ENCODE results near the gene CD300LF. TPM values are rescaled to one million over a fixed set of nuclear protein-coding genes. Genes with fewer than 3 reads are reported as not detected.

Gene CD300LF
- total and polyA plus RNA-seq, 2 experiments from 2014 or later, result not detected

- TF ChIP-seq ZNF462 (CRISPR knock-in tag; IDR thresholded peaks at IDR 0.05) (no peak), ZNF114 (CRISPR knock-in tag; IDR thresholded peaks at IDR 0.05) (no peak), STAT1 (IDR thresholded peaks at IDR 0.05; ENCODE audit: unreplicated experiment) (no peak), ZNF331 (CRISPR knock-in tag; IDR thresholded peaks at IDR 0.05; ENCODE audit: low read depth) (no peak)
- TF ChIP-seq, protein P1, sequence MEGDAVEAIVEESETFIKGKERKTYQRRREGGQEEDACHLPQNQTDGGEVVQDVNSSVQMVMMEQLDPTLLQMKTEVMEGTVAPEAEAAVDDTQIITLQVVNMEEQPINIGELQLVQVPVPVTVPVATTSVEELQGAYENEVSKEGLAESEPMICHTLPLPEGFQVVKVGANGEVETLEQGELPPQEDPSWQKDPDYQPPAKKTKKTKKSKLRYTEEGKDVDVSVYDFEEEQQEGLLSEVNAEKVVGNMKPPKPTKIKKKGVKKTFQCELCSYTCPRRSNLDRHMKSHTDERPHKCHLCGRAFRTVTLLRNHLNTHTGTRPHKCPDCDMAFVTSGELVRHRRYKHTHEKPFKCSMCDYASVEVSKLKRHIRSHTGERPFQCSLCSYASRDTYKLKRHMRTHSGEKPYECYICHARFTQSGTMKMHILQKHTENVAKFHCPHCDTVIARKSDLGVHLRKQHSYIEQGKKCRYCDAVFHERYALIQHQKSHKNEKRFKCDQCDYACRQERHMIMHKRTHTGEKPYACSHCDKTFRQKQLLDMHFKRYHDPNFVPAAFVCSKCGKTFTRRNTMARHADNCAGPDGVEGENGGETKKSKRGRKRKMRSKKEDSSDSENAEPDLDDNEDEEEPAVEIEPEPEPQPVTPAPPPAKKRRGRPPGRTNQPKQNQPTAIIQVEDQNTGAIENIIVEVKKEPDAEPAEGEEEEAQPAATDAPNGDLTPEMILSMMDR (conservative IDR thresholded peaks at IDR 0.05; ENCODE audit: low read depth in 2 of 2), result no peak
- TF ChIP-seq, protein P2, sequence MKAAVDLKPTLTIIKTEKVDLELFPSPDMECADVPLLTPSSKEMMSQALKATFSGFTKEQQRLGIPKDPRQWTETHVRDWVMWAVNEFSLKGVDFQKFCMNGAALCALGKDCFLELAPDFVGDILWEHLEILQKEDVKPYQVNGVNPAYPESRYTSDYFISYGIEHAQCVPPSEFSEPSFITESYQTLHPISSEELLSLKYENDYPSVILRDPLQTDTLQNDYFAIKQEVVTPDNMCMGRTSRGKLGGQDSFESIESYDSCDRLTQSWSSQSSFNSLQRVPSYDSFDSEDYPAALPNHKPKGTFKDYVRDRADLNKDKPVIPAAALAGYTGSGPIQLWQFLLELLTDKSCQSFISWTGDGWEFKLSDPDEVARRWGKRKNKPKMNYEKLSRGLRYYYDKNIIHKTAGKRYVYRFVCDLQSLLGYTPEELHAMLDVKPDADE (IDR thresholded peaks at IDR 0.05), result no peak
Observed at GRCh38 chr17:74715144-74715543, 2.4 kb upstream of the CD300LF start (continued).

All from GM23338 (cell line).